ENCODE measurements around the gene SLC26A11.
"Not testable (repeated sequence)": the region's sequence is repeated elsewhere in the genome, so short reads cannot be mapped to it uniquely, and the experiment has no call there.

The SLC26A11 gene

DNA sequence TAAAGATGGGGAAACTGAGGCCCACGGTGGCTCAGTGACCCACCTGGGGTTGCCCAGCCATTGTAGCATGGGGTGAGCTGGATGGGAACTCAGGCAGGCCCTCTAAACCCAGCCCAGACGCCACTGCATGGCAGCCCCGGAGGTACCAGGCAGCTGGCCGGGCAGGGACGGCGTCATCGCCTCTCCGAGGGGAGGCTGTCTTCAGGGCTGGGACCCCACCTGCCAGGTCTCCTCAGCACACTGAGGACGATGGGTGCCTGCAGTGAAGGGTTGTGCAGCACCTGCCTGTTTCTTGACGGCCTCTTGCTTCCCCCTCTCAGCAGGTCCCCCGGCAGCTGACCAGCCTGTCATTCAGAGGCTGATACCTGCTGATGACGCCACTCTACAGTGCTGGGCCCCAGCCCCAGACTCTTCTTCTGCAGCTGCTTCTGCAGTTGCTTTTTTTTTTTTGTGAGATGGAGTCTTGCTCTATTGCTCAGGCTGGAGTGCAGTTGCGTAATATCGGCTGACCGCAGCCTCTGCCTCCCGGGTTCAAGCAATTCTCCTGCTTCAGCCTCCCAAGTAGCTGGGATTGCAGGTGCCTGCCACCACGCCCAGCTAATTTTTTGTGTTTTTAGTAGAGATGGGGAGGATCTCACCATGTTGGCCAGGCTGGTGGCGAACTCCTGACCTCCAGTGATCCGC lies 65.2 kb downstream of the SLC26A11 start:
- no peak for DNase-seq (ENCODE audit: low read depth)

DNA sequence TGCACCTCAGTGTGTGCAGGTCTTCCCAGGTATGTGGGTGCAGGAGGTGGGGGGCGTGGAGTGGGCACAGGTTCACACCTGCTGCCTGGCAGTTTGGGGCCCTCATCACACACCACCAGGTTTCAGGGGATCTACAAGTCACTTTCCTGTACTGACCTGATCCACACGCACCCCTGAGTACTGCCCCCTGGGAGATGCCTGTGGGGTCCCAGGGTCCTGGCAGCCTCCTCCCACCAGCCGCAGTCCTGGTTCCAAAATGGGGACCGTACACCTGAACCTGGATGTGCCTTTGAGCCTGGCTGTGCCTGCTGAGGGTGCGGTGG lies 66.4 kb downstream of the SLC26A11 start:
- DNase-seq (ENCODE audit: low read depth): no peak

DNA sequence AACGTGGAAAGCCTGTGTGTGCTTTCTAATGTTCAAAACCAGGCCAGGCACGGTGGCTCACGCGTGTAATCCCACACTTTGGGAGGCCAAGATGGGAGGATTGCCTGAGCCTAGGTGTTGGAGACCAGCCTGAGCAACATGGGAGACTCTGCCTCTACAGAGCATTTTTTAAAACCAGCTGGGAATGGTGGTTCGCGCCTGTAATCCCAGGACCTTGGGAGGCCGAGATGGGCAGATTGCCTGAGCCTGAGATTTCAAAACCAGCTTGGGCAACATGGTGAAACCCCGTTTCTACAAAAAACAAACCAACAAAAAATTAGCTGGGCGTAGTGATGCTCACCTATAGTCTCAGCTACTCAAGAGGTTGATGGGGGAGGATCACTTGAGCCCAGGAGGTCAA lies 66.8 kb downstream of the SLC26A11 start:
- no peak for DNase-seq (ENCODE audit: low read depth)

DNA sequence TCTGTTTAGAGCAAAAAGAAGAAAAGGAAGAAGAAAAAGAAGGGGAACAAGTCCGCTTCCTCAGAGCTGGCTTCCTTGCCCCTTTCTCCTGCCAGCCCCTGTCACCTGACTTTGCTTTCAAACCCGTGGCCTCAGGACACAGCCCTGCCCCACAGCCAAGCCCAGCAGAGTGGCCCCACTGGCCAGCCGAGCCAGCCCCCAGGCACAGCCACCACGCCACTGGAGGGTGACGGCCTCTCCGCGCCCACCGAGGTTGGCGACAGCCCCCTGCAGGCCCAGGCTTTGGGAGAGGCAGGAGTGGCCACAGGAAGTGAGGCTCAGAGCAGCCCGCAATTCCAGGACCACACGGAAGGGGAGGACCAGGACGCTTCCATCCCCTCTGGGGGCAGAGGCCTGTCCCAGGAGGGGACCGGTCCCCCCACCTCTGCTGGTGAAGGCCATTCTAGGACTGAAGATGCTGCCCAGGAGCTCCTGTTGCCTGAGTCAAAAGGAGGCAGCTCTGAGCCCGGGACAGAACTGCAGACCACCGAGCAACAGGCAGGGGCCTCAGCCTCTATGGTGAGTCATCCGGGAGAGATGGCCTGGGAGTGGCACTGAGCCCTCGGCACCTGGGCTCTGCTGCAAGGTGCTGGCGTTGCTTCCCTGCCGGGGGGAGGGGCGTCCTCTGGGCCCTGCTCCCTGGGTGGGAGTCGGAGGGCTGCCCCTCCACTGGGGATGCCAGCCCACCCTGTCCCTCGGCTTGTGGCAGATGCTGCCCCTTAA lies 67.8 kb downstream of the SLC26A11 start:
- no peak for DNase-seq (ENCODE audit: low read depth)

DNA sequence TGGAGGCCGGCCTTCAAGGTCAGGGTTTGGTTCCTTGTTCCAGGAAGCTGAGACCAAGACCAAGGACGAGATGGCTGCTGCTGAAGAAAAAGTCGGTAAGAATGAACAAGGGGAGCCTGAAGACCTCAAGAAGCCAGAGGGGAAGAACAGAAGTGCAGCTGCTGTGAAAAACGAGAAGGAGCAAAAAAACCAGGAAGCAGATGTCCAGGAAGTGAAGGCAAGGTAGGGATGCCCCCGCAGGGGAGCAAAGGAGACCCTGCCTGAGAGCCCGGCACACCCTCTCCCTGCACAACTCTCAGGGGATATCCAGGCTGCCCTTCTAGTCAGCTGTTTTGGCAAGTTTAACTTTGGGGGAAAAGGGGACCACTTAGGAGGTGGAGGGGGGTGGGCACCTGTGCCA lies 69.4 kb downstream of the SLC26A11 start:
- no peak for DNase-seq (ENCODE audit: low read depth)

DNA sequence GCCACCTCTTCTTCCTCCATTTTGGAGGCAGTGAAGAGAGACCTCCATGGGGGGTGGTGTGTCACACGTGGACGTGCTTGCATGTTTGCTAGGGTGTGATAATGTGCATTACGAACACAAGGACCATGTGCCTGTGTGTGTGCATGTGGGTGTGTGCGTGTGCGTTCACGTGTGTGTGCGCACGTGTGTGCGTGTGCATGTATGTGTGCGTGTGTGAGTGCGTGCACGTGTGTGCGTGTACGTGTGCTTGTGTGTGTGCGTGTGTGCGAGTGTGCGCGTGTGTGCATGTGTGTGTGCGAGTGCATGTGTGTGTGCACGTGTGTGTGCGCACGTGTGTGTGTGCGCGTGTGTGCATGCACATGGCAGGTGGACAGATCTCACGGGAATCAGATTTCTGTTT lies 69.9 kb downstream of the SLC26A11 start:
- DNase-seq (ENCODE audit: low read depth): no peak

DNA sequence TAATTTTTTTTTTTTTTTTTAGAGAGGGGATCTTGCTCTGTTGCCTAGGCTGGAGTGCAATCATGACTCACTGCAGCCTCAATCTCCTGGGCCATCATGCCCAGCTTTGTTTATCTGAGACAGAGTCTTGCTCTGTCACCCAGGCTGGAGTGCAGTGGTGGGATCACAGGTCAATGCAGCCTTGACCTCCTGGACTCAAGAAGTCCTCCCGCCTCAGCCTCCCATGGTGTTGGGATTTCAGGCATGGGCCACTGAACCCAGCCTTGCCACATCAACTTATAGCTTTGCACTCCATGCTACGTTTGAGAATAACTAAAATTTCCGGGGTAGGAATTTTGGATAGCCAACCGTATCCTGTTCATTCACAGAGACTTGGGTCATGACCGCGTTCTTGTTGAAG lies 71.0 kb downstream of the SLC26A11 start:
- no peak for DNase-seq (ENCODE audit: low read depth)

DNA sequence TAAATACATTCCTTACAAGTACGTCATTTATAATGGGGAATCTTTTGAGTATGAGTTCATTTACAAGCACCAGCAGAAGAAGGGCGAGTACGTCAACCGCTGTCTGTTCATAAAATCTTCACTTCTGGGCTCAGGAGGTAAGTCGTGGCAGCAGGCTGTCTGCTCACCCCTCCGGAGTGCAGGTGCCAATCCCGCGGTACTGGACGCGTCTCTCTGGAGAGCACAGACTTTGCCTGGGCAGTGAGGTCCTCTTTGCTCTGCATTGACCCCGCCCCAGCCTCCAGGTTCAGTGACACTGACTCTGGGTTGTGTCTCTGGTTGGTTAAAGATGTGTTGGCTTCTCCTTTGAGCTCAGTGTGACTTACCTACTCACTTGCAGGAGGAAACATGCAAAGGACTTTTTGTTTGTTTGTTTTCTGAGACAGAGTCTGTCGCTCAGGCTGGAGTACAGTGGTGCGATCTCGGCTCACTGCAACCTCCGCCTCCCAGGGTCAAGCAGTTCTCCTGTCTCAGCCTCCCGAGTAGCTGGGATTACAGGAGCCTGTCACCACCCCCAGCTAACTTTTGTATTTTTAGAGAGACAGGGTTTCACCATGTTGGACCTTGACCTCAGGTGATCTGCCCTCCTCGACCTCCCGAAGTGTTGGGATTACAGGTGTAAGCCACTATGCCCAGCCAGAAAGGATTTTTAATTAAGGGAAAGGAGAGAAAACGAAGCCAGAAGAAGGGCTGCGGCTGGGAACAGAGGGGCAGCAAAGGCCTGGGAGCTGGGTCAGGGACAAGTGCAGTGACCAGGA lies 71.7 kb downstream of the SLC26A11 start:
- DNase-seq (ENCODE audit: low read depth): no peak

DNA sequence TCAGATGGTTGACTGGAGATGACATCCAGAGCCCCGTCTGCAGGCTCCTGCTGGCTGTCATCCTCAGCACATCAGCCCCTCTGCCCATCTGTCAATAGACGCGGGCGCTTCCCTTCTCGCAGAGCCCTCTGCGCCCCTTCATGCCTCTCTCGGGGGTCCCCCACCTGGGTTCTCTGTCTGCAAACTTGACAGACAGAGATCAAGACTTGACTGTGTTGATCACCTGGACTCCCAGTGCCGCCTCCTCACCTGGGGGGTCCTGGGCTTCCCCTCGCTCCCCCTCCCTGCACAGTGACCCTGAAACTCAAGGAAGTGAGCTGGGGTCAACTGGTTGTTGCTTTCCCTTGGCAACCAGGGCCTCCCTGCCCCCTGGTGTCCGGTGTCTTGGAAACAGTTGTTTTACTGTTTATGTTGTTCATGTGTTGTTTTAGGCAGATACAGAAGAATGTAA lies 72.3 kb downstream of the SLC26A11 start:
- DNase-seq (ENCODE audit: low read depth): no peak

DNA sequence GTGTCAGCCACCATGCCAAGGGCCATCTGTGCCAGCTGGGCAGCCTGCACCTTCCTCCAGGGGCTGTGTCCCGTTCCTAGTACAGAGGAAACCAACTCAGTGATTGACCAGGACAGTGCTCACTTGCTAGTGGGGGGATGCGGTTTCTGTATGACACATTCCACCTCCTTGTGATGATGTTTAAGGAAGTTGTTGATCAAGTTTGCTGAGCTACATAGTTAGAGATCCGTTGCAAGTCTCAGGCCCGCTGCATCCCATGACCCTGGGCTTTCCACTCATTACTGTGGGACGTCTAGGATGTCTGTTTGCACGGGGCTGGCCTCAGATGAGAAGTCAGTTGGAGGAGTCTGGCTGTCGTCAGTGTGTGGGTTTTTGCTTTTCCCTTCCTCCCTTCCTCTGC lies 74.0 kb downstream of the SLC26A11 start:
- DNase-seq (ENCODE audit: low read depth): no peak

DNA sequence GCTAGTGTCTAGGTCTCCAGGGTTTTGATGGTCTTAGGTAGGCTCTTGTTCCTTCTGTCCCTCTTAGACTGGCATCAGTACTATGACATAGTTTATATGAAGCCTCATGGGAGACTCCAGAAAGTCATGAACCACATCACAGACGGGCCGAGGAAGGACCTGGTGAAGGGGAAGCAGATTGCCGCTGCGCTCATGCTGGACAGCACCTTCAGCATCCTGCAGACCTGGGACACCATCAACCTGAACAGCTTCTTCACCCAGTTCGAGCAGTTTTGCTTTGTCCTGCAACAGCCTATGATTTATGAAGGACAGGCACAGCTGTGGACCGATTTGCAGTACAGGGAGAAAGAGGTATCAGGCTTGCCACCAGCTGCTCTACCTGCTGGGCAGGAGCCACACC lies 74.4 kb downstream of the SLC26A11 start:
- DNase-seq (ENCODE audit: low read depth): no peak

DNA sequence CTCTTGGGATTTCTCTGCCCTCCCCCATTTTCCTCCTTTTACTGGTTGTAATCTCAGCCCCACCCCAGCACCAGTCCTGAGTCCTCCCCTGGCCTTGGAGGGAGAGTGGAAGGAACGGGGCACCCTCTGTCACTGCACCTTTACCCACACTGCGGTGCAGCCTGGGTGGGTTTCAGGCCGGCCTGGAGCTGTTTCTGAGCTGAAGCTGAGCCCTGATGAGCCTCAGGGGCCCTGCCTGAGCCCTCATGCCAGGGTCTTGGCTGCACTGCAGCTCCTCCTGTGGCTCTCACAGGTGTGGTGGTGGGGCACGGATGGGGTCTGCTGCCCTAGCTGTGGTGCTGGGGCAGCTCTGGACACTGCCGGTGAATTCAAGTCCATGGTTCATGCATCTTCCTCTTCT lies 74.9 kb downstream of the SLC26A11 start:
- no peak for DNase-seq (ENCODE audit: low read depth)

DNA sequence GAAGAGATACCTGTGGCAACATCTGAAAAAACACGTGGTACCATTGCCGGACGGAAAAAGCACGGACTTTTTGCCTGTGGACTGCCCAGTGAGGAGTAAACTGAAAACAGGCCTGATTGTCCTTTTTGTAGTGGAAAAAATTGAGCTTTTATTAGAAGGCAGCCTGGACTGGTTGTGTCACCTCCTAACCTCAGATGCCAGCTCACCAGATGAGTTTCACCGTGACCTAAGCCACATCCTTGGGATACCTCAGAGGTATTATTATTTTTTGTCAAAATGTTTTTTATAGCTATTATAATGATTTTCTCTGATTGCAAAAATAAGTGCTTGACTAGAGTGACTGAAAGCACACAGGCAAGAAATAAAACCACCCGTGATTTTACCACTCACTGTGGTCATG lies 75.3 kb downstream of the SLC26A11 start:
- DNase-seq (ENCODE audit: low read depth): no peak

DNA sequence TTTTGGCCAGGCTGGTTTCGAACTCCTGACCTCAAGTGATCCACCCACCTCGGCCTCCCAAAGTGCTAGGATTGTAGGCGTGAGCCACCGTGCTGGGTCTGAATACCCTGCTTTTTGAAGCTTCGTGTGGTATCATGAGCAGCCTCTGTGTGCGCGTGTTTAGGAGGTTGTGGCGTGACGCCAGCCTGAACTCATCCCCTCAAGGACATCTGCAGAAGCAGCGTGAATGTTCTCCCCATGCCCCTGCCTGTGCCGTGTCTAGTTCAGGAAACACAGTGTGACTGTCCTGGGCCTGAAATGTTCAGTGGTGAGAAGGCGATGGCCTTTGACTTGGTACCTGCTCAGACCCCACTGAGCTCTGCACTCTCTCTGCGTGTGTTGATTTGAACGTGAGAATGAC lies 76.0 kb downstream of the SLC26A11 start:
- DNase-seq (ENCODE audit: low read depth): no peak

DNA sequence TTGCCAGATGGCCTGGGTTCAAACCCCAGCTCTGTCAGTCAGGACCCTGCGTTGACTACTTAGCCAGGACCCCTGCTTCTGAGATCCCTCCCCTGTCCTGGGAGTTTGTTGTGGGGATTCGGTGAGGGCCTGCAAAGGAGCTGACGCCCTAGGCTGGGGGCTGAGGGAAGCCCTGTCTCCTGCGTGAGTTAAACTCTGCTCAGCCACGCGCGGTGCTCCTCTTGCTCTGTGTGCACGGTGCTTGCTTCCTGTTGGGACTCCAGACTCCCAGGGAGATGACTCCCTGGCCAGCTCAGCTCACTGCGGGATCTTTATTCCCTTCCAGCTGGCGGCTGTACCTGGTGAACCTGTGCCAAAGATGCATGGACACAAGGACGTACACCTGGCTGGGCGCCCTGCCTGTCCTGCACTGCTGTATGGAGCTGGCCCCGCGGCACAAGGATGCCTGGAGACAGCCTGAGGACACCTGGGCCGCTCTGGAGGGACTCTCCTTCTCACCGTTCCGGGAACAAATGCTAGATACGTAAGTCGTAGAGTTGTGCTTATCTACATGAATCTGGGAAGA lies 77.9 kb downstream of the SLC26A11 start:
- DNase-seq (ENCODE audit: low read depth): no peak

DNA sequence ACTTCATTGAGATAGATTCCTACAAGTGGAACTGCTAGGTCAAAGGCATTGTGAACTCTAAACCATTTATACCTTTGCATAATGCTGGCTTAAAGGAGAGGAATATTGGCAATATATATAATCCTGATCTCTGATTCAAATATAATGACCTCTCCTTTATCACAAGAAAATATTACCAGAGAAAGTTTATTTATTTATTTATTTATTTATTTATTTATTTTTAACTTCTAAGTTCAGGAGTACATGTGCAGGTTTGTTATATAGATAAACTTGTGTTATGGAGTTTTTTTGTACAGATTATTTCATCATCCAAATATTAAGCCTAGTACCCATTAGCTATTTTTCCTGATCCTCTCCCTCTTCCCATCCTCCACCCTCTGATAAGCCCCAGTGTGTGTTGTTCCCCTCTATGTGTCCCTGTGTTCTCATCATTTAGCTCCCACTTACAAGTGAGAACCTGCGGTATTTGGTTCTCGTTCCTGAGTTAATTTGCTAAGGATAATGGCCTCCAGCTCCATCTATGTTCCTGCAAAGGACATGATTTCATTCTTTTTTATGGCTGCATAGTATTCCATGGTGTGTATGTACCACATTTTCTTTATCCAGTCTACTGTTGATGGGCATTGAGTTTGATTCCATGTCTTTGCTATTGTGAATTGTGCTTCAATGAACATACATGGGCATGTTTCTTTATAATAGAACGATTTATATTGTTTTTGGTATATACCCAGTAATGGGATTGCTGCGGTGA lies 79.3 kb downstream of the SLC26A11 start:
- not testable (repeated sequence) for DNase-seq (ENCODE audit: low read depth)

DNA sequence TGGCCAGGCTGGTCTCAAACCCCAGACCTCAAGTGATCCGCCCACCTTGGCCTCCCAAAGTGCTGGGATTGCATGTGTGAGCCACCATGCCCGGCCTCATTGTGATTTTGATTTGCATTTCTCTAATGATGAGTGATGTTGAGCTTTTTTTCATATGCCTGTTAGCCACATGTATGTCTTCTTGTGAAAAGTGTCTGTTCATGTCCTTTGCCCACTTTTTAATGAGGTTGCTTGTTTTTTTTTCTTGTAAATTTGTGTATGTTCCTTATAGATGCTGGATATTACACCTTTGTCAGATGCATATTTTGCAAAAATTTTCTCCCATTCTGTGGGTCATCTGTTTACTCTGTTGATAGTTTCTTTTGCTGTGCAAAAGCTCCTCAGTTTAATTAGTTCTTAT lies 80.5 kb downstream of the SLC26A11 start:
- DNase-seq (ENCODE audit: low read depth): not testable (repeated sequence)
